Activated CD4-positive, alpha-beta memory T cell treated with anti-CD3 and anti-CD28 coated beads for 36 hours (primary cell): Measurements from ENCODE around the gene SPPL2B. TPM values are rescaled to one million over a fixed set of nuclear protein-coding genes. Genes with fewer than 3 reads are reported as not detected.

Experiments
- CTCF ChIA-PET: fragments of 350-600 bp; sonication (Branson Sonifier 250); formaldehyde crosslinking; loops from one replicate; lab custom pipeline; 2021; ENCODE audit warnings: antibody characterized with exemption, inconsistent platforms; lab: Charles Lee
- POLR2A ChIA-PET: fragments of 350-600 bp; sonication (Branson Sonifier 250); formaldehyde crosslinking; loops from one replicate; lab custom pipeline; 2021; ENCODE audit warnings: antibody characterized with exemption; lab: Charles Lee
- DNase-seq: peaks from one replicate; pipeline ENCODE4 v3.0.0-alpha.2; 2020
- H3K27ac Mint-ChIP-seq: one replicate; pipeline ENCODE4 v1.8.0; 2021; ENCODE audit warnings: mixed read lengths
- H3K27me3 Mint-ChIP-seq: one replicate; pipeline ENCODE4 v1.8.0; 2021; ENCODE audit warnings: mixed read lengths
- H3K36me3 Mint-ChIP-seq: one replicate; pipeline ENCODE4 v1.8.0; 2021; ENCODE audit warnings: mixed read lengths
- H3K4me1 Mint-ChIP-seq: one replicate; pipeline ENCODE4 v1.8.0; 2021; ENCODE audit warnings: low read depth, mixed read lengths
- H3K4me3 Mint-ChIP-seq: one replicate; pipeline ENCODE4 v1.8.0; 2021; ENCODE audit warnings: mild to moderate bottlenecking, mixed read lengths
- H3K9me3 Mint-ChIP-seq: one replicate; pipeline ENCODE4 v1.8.0; 2021; ENCODE audit warnings: mixed read lengths
- intact Hi-C: fragments of 100-400 bp; cut with micrococcal nuclease; formaldehyde crosslinking; loops from one replicate; pipeline ENCODE4 v1.15.1; 2023
- total RNA-seq, 2 experiments: library from RNA; stranded (reverse); gene quantifications; one replicate each; pipeline ENCODE4 v1.2.3, GENCODE V29; 2021

Gene SPPL2B
- total RNA-seq, 2 experiments from 2014 or later, result 43.8 TPM

DNA sequence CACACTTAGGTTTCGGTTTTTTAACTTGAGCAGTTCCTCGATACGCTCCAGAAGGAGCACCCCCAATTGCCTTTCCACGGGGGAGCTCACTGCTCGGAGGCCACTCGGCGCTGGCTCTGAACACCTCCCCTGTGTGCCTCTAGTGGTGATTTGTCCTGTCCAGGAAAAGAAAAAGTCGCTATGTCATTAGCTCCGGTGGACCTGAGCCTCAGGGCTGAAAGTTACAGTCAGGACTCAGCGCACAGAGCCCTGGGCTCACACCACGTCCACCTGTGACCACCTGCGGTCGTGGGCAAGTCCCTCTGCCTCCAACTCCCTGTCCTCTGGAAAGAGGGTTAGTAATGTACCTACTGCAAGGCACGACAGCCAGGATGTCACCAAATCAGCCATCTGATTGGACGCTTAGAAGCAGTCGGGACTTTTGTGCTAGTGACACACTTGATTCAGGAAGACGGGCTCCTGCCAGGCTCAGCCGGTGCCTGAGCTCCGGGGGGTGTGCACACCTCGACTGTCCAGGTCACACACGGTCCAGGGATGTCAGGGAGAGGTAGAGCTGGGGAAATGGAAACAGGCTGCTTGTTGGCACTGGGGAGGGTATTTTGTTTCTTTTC lies 27.7 kb downstream of the SPPL2B start:
- intact Hi-C loops, result no loop called here
- H3K36me3 Mint-ChIP-seq, result no peaks in the 10 kb centered on the region
- ChIA-PET POLR2A (no interaction called here), CTCF (no interaction called here)
- H3K4me1 Mint-ChIP-seq, result peaks cover 3% of the 10 kb centered on the region
- H3K9me3 Mint-ChIP-seq, result no peaks in the 10 kb centered on the region
- no peak overlapping the region for H3K4me3 Mint-ChIP-seq
- H3K27ac Mint-ChIP-seq, result no peak overlapping the region
- DNase-seq, result no peak
- peaks cover 6% of the 10 kb centered on the region for H3K27me3 Mint-ChIP-seq

- CTCF ChIA-PET, result no interaction called here
- no peaks in the 10 kb centered on the region for H3K9me3 Mint-ChIP-seq
- POLR2A ChIA-PET, result no interaction called here
Observed at GRCh38 chr19:2357279-2358206, 29.1 kb downstream of the SPPL2B start.

DNA sequence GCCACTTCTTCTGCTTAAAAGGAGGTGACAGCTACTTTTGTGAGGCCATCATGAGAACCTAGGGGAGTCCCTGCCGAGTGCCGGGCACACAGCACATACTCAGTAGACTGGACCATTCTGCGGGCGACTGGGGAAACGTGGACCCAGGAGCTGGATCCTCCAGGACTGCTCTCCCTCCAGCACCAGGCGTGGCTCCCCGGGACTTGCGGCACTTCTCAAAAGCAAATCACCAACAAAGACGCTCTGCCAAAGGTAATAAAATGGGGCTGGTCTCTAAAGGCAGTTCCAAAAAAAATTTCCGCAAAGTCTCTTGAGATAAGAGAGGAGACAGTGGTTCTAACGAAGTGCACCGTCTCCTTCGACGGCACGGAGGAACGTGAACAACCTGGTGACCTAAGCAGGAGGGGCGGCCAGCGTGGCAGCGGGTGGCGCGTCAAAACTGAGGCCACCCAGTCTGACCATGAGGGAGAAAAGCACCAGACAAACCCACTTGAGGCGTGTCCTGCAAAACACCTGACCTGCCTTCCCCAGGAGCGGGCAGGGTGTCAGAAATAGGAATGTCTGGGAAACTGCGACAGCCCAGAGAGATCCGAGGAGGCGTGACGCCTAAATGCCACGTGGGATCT lies 30.2 kb downstream of the SPPL2B start:
- CTCF ChIA-PET, result no interaction called here
- Mint-ChIP-seq H3K4me3 (no peak overlapping the region), H3K27me3 (peaks cover 6% of the 10 kb centered on the region), H3K4me1 (peaks cover 3% of the 10 kb centered on the region), H3K27ac (no peak overlapping the region), H3K9me3 (no peaks in the 10 kb centered on the region), H3K36me3 (no peaks in the 10 kb centered on the region)
- intact Hi-C loops, result no loop called here
- POLR2A ChIA-PET, result no interaction called here
- DNase-seq, result no peak

More at GRCh38 chr19:2357279-2358206, 29.1 kb downstream of the SPPL2B start:
- no peak overlapping the region for H3K27ac Mint-ChIP-seq
- intact Hi-C loops, result no loop called here
- H3K4me1 Mint-ChIP-seq, result peaks cover 3% of the 10 kb centered on the region
- DNase-seq, result no peak
- no peaks in the 10 kb centered on the region for H3K36me3 Mint-ChIP-seq
- H3K27me3 Mint-ChIP-seq, result peaks cover 6% of the 10 kb centered on the region
- H3K4me3 Mint-ChIP-seq, result no peak overlapping the region

DNA sequence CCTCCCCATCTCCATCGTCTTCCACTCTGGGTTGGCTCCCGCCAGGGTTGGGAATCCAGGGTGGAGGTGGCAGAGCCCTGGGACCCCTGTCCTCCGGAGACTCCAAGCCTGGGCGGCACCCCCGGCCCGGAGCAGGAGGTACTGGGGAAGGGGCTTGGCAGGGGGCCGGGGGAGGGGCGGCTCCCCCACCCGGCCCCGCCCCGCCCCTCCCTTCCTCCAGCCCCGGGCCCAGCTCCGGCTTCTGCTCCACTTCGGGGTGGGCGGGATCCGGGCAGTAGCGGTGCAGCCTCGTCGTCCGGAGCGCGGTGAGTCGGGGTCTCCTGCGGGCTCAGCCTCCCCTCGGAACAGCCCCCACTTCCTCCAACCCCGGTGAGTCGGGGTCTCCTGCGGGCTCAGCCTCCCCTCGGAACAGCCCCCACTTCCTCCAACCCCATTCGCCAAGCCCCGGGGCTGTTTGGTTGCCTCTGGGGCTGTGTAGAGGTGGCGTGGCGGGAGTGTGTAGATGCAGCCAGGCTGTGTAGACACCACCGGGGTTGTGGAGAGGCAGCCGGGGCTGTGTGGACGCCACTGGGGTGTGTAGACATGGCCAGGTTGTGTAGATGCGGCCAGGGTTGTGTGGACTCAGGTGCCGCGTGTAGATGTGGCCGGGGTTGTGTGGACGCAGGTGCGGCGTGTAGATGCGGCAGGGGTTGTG lies 31.7 kb downstream of the SPPL2B start, which contains the start of gene TMPRSS9:
Gene TMPRSS9, plus strand, starts transcription at position 274 of the 694 bp plus-strand sequence. CDS start 29,521 bp downstream, outside the sequence.
- Mint-ChIP-seq H3K27ac (no peak within 1 kb of the TSS), H3K9me3 (no peaks in the 10 kb centered on the region), H3K36me3 (no peaks in the 10 kb centered on the region), H3K4me1 (peaks cover 3% of the 10 kb centered on the region), H3K4me3 (no peak within 1 kb of the TSS), H3K27me3 (peaks cover 9% of the 10 kb centered on the region)
- POLR2A ChIA-PET, result no interaction called here
- intact Hi-C loops, result no loop called here
- CTCF ChIA-PET, result no interaction called here
- no peak for DNase-seq

- peaks cover 3% of the 10 kb centered on the region for H3K4me1 Mint-ChIP-seq
- intact Hi-C loops, result no loop called here
- POLR2A ChIA-PET, result no interaction called here
- H3K36me3 Mint-ChIP-seq, result no peaks in the 10 kb centered on the region
- no peak overlapping the region for H3K27ac Mint-ChIP-seq
- no peaks in the 10 kb centered on the region for H3K9me3 Mint-ChIP-seq
- H3K4me3 Mint-ChIP-seq, result no peak overlapping the region
- CTCF ChIA-PET, result no interaction called here
- H3K27me3 Mint-ChIP-seq, result peaks cover 12% of the 10 kb centered on the region
- DNase-seq, result no peak
Observed at GRCh38 chr19:2360833-2361232, 32.3 kb downstream of the SPPL2B start.

DNA sequence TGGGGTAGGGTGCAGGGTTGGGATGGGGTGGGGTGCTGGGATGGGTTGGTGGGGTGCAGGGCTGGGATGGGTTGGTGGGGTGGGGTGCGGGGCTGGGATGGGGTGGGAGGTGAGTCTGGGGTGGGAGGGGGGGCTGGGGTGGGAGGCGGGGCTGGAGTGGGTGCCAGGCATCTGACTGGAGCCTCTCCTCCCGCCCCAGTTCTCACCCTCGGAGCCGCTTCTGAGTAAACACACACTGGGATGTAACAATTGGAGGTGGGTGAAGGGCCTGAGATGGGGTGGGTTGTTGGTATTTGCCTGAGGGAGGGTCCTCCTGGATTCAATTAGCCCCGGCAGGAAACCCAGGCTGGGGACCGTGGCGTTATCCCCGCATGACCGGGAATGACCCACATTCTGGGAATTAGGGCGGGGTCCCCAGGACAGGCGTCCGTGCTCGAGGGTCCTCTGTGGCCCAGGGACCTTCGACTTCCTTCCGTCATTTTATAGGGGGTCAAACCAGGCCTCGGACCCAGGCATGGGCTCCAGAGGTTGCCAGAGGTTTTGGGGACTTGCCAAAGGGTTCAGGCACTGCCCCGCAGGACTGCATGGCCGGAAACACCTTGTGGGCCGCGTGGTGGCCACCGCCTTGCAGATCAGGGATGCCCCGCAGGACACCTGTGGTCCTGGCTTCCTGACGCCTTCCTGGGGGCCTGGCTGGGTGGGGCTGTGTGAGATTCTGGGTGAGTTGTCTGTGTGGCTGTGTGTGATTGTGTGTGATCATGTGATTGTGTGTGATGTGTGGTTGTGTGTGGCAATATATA lies 33.0 kb downstream of the SPPL2B start:
- Mint-ChIP-seq H3K27ac (no peak overlapping the region), H3K4me3 (no peak overlapping the region), H3K9me3 (no peaks in the 10 kb centered on the region), H3K27me3 (peaks cover 12% of the 10 kb centered on the region), H3K4me1 (peaks cover 3% of the 10 kb centered on the region), H3K36me3 (no peaks in the 10 kb centered on the region)
- POLR2A ChIA-PET, result no interaction called here
- CTCF ChIA-PET, result no interaction called here
- DNase-seq, result no peak
- intact Hi-C loops, result no loop called here

- Mint-ChIP-seq H3K9me3 (no peaks in the 10 kb centered on the region), H3K4me3 (no peak overlapping the region), H3K27ac (no peak overlapping the region), H3K36me3 (no peaks in the 10 kb centered on the region), H3K27me3 (peaks cover 12% of the 10 kb centered on the region), H3K4me1 (peaks cover 3% of the 10 kb centered on the region)
- CTCF ChIA-PET, result no interaction called here
- intact Hi-C loops, result no loop called here
- POLR2A ChIA-PET, result no interaction called here
- DNase-seq, result no peak
Observed at GRCh38 chr19:2362046-2362969, 33.8 kb downstream of the SPPL2B start.

- Mint-ChIP-seq H3K27me3 (peaks cover 12% of the 10 kb centered on the region), H3K9me3 (no peaks in the 10 kb centered on the region), H3K36me3 (no peaks in the 10 kb centered on the region), H3K4me3 (no peak overlapping the region), H3K4me1 (peaks cover 3% of the 10 kb centered on the region), H3K27ac (no peak overlapping the region)
- ChIA-PET POLR2A (no interaction called here), CTCF (no interaction called here)
- intact Hi-C loops, result no loop called here
- DNase-seq, result no peak
Observed at GRCh38 chr19:2362970-2363300, 34.5 kb downstream of the SPPL2B start.

DNA sequence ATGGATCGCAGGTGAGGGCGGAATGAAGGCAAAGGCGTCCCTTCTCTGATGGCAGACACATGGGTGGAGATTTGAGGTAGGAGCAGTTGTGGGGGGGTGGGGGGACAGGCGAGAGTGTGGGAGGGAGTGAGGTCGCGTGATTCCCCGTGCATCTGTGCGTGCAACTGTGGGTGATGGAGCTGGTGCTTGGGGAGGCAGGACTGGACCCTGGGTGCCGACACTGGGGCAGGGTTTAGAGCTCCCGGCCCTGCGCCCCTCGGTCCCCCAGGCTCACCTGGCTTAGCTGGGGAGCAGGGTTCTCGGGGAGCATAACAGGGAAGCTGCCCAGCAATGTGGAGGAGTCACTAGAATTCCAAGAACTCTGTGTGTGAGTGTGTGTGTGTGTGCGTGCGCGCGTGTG lies 34.9 kb downstream of the SPPL2B start:
- ChIA-PET CTCF (no interaction called here), POLR2A (no interaction called here)
- Mint-ChIP-seq H3K27ac (no peak overlapping the region), H3K36me3 (no peaks in the 10 kb centered on the region), H3K4me1 (peaks cover 3% of the 10 kb centered on the region), H3K27me3 (peaks cover 15% of the 10 kb centered on the region), H3K4me3 (no peak overlapping the region), H3K9me3 (peaks cover 2% of the 10 kb centered on the region)
- intact Hi-C loops, result no loop called here
- DNase-seq, result no peak

DNA sequence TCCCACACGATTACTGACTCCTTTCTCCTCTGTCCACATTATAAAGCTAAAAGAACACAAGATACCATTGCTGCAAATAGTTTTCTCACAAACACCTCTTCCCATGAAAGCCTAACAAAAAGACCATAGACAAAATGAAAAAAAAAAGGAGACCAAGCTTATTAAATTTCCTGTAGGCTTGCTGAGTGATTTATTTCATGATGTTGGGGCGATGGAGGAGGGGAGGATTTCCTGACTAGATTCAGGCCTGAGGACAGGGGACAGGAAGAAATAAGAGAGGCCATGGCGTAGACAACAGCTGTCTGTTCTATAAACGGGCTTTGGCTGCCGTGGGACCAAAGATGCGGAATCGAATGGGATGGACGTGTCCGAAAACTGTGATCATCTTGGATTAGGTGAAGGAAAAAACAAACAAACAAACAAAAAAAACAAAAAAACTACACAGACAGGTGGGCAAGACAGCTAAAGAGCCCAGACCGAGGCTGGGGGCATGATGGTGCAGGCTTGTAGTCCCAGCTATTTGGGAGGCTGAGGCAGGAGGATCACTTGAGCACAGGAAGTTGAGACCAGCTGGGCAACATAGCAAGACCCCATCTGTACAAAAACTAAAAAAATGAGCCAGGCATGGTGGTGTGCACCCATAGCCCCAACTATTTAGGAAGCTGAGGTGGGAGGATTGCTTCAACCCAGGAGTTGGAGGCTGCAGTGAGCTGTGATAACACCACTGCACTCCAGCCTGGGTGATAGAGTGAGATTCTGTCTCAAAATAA lies 36.9 kb downstream of the SPPL2B start:
- Mint-ChIP-seq H3K9me3 (peaks cover 4% of the 10 kb centered on the region), H3K36me3 (no peaks in the 10 kb centered on the region), H3K27ac (no peak overlapping the region), H3K4me1 (peaks cover 2% of the 10 kb centered on the region), H3K27me3 (peaks cover 14% of the 10 kb centered on the region), H3K4me3 (no peak overlapping the region)
- ChIA-PET CTCF (interaction anchor here (1.0 kb wide), 1 partner anchor 27 kb away, joined by 5 read pairs; no protein-coding TSS in a partner anchor), POLR2A (no interaction called here)
- intact Hi-C loops, result no loop called here
- no peak for DNase-seq
